ENCODE data around the gene ARHGAP24.

The ARHGAP24 gene

GRCh38 chr4:85738721-85739120 lies 263.8 kb downstream of the ARHGAP24 start:
- no peak for DNase-seq (ENCODE audit: low read depth in 2 of 2)

- no peak for DNase-seq (ENCODE audit: low read depth in 2 of 2)
Observed at GRCh38 chr4:85740431-85740861, 265.5 kb downstream of the ARHGAP24 start.

DNA sequence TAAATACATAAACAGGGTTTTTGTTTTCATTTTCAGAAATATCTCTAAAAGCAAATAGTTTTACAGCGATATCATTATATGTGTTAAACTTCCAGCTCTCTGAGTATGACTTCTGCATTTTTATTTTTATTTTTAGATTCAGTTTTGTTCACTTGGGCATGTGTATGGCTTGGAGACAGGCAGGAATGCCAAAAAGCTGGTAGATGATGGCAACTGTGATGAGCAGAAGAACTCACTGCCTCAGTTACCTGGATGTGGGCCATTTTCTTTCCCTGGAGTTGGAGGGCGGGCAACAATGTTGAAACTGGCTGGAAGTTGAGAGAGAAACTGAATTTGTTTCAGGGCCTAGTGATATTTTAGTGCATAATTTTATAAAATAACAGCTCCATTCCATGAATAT lies 266.4 kb downstream of the ARHGAP24 start:
- no peak for DNase-seq (ENCODE audit: low read depth in 2 of 2)

- DNase-seq (ENCODE audit: low read depth in 2 of 2), result no peak
Observed at GRCh38 chr4:85741921-85742591, 267.1 kb downstream of the ARHGAP24 start.

- no peak for DNase-seq (ENCODE audit: low read depth in 2 of 2)
Observed at GRCh38 chr4:85744950-85745349, 270.0 kb downstream of the ARHGAP24 start.

- no peak for DNase-seq (ENCODE audit: low read depth in 2 of 2)
Observed at GRCh38 chr4:85745939-85746338, 271.0 kb downstream of the ARHGAP24 start.

DNA sequence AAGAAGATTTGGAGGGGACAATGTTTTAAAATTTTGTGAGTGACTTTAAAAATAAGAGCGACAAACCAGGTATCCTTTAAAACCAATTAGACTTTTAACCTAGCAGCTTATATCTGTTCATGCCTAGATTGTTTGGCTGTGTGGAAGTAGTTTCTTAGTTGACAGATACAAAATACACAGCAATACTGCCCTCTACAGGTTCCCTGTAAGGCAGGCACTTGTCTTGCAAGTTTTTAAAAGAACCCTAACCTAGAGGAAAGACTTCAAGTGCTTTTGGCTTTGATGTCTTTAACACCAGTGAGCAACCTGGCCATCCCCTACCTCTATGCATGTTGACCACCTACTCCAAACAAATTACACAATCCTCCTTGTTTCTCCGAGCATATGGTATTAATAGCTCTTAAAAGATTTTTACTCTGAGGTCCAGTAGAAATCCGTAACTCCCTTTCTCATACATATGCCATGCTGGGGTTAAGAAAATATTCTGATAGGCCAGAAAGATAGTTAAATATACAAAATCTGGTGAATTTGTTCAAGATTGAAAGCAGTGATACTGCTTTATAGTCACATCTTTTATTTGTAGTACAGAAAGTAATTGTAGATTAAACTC lies 273.0 kb downstream of the ARHGAP24 start:
- DNase-seq (ENCODE audit: low read depth in 2 of 2), result no peak

- DNase-seq (ENCODE audit: low read depth in 2 of 2), result no peak
Observed at GRCh38 chr4:85748654-85749053, 273.7 kb downstream of the ARHGAP24 start.

- no peak for DNase-seq (ENCODE audit: low read depth in 2 of 2)
Observed at GRCh38 chr4:85751866-85752265, 276.9 kb downstream of the ARHGAP24 start.

DNA sequence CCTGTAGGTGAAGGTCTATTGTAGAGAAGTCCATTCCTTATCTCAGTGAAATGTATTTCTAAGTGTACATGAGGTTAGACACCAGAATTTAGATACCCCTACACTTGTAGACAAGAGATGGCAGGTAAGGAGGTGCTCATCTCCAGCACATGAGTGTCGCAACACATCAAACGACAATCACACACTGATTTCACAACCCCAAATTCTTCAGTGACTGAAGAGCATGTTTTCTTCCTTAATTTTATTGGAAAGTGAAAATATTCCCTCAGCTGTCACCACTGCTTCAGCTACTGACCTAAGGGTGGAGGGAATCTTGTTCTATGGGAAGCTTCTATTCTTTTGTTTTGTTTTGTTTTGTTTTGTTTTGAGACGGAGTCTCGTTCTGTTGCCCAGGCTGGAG lies 280.3 kb downstream of the ARHGAP24 start:
- DNase-seq (ENCODE audit: low read depth in 2 of 2), result no peak

- DNase-seq (ENCODE audit: low read depth in 2 of 2), result no peak
Observed at GRCh38 chr4:85756938-85757337, 282.0 kb downstream of the ARHGAP24 start.

GRCh38 chr4:85759388-85759787 lies 284.4 kb downstream of the ARHGAP24 start:
- DNase-seq (ENCODE audit: low read depth in 2 of 2), result no peak

DNA sequence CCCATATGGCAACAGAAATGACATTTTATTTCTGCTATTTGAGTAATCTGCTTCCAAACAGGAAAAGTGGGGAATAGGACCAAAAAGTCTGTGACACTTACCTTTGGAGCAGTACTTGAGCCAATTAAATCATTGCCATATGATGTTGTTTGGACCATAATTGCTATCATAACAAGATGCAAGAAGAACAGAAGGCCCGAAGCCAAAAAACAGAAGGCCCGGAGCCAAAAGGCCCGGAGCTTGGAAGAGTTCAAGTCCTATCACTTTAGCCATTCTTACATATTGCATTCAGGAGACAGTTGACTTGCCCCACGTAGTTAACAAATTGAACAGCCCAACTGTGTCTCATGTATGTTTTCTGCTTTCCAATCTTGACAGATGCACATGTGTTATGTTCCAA lies 285.6 kb downstream of the ARHGAP24 start:
- DNase-seq (ENCODE audit: low read depth in 2 of 2), result no peak

DNA sequence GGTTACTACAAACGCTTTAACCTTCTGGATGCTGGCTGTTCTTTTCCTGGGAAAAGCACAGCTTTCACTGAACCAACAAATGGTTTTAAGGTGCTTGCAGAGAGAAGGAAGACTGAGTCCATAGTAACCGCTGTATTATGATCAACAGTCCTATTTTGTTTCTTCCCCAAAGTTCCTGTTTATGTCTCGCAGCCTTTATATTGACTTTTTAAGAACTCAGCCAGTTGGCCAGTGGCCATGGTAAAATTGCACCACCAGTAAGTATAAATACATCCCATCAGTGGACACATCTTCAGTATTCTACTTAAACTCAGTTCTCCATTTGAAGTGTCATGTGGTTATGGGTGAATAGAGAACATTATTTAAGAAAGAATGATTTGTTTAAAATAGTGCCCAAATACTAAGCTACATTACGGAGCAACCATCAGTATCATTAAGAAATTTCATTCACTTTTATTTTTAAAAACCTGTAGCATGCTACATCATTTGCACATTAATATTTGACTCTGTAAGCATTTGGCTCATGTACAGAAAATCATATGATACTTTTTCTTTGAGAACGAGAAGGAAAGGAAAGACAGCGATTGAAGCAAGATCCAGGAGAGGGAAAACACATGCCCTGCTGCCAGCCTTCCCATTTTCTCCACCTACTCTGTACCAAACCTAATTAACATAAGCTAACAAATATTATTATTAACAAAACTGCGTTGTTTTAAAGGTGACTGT lies 287.0 kb downstream of the ARHGAP24 start:
- DNase-seq (ENCODE audit: low read depth in 2 of 2), result no peak

- DNase-seq (ENCODE audit: low read depth in 2 of 2), result no peak
Observed at GRCh38 chr4:85762529-85762871, 287.6 kb downstream of the ARHGAP24 start.

DNA sequence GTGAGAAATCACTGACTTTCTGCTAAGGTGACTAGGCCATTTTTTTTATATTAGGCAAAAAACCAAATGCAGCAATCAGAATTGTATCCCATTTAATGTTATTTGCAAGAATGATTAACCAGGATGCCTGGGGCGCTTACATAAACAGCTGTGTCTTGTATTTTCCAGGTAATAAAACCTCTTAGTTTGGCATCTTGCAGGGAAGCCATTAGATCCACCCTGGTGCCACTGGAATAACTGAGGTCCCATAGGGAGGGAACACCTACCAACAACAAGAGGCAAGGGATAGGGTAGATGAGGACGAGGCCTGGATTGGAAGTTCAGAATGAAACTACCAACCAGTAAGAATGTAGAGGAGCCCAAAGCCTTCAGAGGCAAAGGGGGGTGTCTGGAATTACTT lies 288.3 kb downstream of the ARHGAP24 start:
- DNase-seq (ENCODE audit: low read depth in 2 of 2), result no peak

DNA sequence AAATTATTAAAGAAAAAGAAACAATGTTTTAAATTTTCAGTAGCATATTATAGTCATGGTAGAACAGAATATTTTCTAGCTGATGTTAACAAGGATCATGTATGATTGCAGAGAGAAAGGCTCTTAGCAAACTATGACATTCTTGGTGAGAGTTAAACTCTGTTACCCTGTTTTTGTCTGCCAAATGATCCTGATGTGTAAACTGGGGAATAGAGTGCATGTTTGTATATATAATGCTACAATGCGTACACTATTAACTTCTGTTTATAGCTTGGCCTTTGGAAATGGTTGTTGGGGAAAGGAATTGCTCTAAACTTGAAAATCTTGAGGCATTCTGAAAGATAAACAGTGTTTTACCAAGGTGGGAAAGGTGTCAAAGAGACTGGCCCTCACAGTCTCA lies 292.7 kb downstream of the ARHGAP24 start:
- DNase-seq (ENCODE audit: low read depth in 2 of 2), result no peak

DNA sequence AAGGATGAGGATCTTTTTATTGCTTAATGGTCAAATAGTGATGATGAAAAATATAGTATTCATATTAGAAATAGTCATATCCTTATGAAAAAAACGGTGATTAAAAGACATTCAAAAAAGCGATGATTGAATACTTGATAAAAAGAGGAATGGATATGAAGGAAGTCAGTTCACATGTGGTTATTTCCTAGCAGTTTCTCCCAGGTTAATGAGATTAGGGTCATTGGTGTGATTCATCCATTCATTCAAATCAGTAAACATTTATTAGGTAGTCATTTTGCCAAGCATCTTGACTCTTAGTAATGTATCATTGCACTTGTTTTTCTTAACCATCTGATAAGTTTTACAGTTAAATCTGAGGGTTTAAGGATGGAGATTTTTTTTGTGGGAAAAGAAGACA lies 294.1 kb downstream of the ARHGAP24 start:
- DNase-seq (ENCODE audit: low read depth in 2 of 2), result no peak

- DNase-seq (ENCODE audit: low read depth in 2 of 2), result no peak
Observed at GRCh38 chr4:85772470-85772869, 297.5 kb downstream of the ARHGAP24 start.

DNA sequence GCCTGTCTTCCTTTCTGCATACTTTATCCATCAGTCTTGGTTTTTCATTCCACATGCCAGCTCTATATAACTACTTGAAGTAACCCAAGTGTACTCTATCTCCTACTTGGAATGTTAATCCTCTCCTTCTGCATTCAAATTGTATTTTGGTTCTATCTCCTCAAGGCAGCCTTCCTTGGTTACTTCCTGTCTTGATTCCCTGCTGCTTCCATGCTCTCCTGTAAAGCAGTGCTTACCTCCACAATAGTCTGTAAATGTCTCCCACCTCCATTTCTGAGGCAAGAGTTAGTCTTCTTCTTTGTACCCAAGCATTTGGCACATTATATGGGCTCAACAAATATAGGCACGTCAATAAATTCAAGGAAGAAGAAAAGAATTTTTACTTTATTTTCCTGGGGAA lies 298.4 kb downstream of the ARHGAP24 start:
- no peak for DNase-seq (ENCODE audit: low read depth in 2 of 2)

GRCh38 chr4:85774000-85774399 lies 299.1 kb downstream of the ARHGAP24 start:
- DNase-seq (ENCODE audit: low read depth in 2 of 2), result no peak

DNA sequence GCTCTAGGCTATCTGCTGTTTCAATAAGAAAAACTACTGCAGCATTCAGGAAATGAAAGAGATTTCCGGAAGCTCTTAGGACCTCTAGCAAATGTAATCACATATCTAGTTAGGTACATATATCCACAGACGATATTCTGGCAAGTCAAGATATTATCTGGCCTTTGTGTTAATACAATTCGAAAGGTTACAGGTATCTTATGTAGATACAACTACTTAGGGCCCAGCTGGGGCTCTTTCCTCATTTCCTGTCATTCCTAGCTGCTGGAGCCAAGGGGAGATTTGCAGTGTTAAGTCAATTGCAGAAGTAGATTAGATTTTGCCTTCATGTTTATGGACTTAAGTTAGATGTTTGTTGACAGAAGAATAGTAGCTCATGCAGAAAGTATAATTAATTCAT lies 299.5 kb downstream of the ARHGAP24 start:
- no peak for DNase-seq (ENCODE audit: low read depth in 2 of 2)

DNA sequence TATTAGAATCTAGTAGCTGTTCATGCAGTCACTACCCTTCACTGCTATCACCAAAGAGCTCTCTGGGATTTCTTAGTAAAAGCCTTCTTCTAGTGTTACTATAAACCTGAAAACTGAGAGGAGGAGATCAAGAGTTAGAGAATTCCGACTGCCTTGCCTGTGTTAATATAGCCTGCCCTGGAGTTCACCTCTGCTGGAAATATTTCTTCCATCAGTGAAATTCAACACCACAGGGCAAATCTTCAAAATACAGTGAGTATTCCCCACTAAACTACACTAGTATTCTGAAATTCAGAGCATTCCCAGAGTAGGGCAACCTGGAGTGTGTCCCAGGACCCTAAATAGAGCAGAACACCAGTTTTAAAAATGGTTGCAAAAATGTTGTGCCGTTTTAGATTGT lies 301.1 kb downstream of the ARHGAP24 start:
- DNase-seq (ENCODE audit: low read depth in 2 of 2), result no peak
